Mammary epithelial cell (primary cell): ENCODE results near the gene DCC.

Source experiments
- EZH2 ChIP-seq: IDR thresholded peaks from 2 replicates; pipeline ENCODE4 v1.6.1; 2012; ENCODE audit warnings: low read length, inconsistent platforms, borderline replicate concordance
- TF ChIP-seq, protein P1 (sequence below), 2 donors: IDR thresholded peaks in 1 of 2; conservative IDR thresholded peaks in 1 of 2; 2 replicates each; pipeline ENCODE4 v1.5.1; 2011 to 2012; ENCODE audit warnings: inconsistent platforms in 2 of 2, low read length in 2 of 2, mild to moderate bottlenecking in 2 of 2, control low read depth in 1 of 2, low read depth in 1 of 2; ENCODE audit not compliant: insufficient read depth in 1 of 2; ENCODE audit errors: extremely low read depth in 1 of 2

DNA sequence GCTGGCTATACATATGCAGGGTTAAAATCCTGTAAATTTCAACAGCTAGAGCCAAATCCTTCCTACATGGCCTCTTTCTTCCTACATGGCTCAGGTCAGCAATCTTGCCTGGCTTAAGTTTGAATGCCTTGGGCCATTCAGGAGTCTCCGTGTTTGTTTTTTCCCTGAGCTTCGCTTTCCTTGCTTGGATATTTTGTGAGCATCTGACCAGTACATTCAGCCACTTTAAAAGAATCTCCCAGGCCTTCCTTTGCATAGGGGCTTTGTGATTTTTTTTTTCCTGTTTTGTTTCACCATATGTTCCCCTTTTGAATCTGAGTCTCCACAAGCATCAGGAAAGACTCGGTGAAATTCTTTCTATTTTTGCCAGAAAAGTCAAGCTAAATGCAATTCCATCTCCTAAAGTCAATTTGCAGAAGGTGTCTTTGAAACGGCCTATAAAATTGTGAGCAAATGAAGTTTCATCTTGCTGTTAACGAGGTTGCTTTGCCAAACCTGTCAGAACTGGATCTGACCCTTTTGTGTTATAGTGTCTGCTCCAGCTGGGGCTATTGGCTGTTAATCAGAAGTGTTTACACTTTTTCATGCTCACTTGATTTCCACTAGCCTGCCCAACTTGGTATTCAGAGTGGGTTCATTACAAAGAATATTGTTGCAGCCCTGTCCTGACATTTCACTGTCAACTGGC is 256.9 kb downstream of the DCC start:
- TF ChIP-seq EZH2: no peak
- TF ChIP-seq, protein P1, sequence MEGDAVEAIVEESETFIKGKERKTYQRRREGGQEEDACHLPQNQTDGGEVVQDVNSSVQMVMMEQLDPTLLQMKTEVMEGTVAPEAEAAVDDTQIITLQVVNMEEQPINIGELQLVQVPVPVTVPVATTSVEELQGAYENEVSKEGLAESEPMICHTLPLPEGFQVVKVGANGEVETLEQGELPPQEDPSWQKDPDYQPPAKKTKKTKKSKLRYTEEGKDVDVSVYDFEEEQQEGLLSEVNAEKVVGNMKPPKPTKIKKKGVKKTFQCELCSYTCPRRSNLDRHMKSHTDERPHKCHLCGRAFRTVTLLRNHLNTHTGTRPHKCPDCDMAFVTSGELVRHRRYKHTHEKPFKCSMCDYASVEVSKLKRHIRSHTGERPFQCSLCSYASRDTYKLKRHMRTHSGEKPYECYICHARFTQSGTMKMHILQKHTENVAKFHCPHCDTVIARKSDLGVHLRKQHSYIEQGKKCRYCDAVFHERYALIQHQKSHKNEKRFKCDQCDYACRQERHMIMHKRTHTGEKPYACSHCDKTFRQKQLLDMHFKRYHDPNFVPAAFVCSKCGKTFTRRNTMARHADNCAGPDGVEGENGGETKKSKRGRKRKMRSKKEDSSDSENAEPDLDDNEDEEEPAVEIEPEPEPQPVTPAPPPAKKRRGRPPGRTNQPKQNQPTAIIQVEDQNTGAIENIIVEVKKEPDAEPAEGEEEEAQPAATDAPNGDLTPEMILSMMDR (conservative IDR thresholded peaks at IDR 0.05 in 1 of 2, IDR thresholded peaks at IDR 0.05 in 1 of 2; ENCODE audit: extremely low read depth in 1 of 2, insufficient read depth in 1 of 2, low read depth in 1 of 2, low read length in 2 of 2): no peak
